ENCODE measurements around the gene PTPN1. TPM values are rescaled to one million over a fixed set of nuclear protein-coding genes. Genes with fewer than 3 reads are reported as not detected.

PTPN1 gene
- total and polyA plus RNA-seq, 2 experiments from 2014 or later: 16.9 to 26.4 TPM

GRCh38 chr20:50574586-50574985, 64.4 kb downstream of the PTPN1 start (continued):
- no peak for TF ChIP-seq EZH2 (IDR thresholded peaks at IDR 0.05; ENCODE audit: low read depth, unreplicated experiment)
- TF ChIP-seq NANOG (IDR thresholded peaks at IDR 0.05; ENCODE audit: borderline replicate concordance): no peak
- no peak for TF ChIP-seq ZNF114 (CRISPR knock-in tag; IDR thresholded peaks at IDR 0.05)
- no peak for TF ChIP-seq CREB1 (CRISPR knock-in tag; IDR thresholded peaks at IDR 0.05; ENCODE audit: low read depth)

- Mint-ChIP-seq H3K9me3 (no peaks in the 10 kb centered on the region), H3K27ac (no peak overlapping the region), H3K4me1 (no peaks in the 10 kb centered on the region), H3K27me3 (ENCODE audit: insufficient read depth, low read depth, poor library complexity) (no peaks in the 10 kb centered on the region), H3K36me3 (ENCODE audit: low read depth) (peaks cover 53% of the 10 kb centered on the region), H3K4me3 (no peak overlapping the region)
- H3K36me3 ChIP-seq (ENCODE audit: insufficient read depth): peaks cover 9% of the 10 kb centered on the region; the same call in 1 of the 2 replicates
- no peak overlapping the region for H2AFZ ChIP-seq
- H4K20me1 ChIP-seq (replicated peaks; ENCODE audit: insufficient read depth): peaks cover 10% of the 10 kb centered on the region
- no peak overlapping the region for H3K27ac ChIP-seq (ENCODE audit: low read depth)
- no peaks in the 10 kb centered on the region for H3K27me3 ChIP-seq (ENCODE audit: insufficient read depth)
- peak; percentile 80 for DNase-seq (ENCODE audit: low spot score)
- H3K4me2 ChIP-seq: no peak overlapping the region
- TF ChIP-seq POLR2AphosphoS5 (IDR thresholded peaks at IDR 0.05; ENCODE audit: low read depth) (no peak), EZH2phosphoT487 (IDR thresholded peaks at IDR 0.05; ENCODE audit: unreplicated experiment) (no peak), CREB1 (CRISPR knock-in tag; IDR thresholded peaks at IDR 0.05; ENCODE audit: low read depth) (no peak), STAT1 (IDR thresholded peaks at IDR 0.05; ENCODE audit: unreplicated experiment) (no peak), ZNF114 (CRISPR knock-in tag; IDR thresholded peaks at IDR 0.05) (no peak), CTCF (conservative IDR thresholded peaks at IDR 0.05; ENCODE audit: low read depth in 2 of 2) (peak; percentile 77 to 90), JUNB (IDR thresholded peaks at IDR 0.05; ENCODE audit: unreplicated experiment) (no peak)
- H3K79me2 ChIP-seq (replicated peaks; ENCODE audit: insufficient read depth): no peaks in the 10 kb centered on the region
- H3K4me3 ChIP-seq: no peak overlapping the region
- peak; percentile 96 for ATAC-seq
- no peaks in the 10 kb centered on the region for H3K9me2 ChIP-seq (ENCODE audit: insufficient read depth)
- H3K4me1 ChIP-seq (ENCODE audit: insufficient read depth): no peaks in the 10 kb centered on the region
- H3F3A ChIP-seq (replicated peaks; ENCODE audit: low read depth): 0 out of 2 replicates have a peak, but pooled peaks cover 4% of the 10 kb centered on the region
These were observed 65.9 kb downstream of the PTPN1 start for GRCh38 chr20:50575865-50576720.

GRCh38 chr20:50577175-50578018, 67.2 kb downstream of the PTPN1 start:
- Histone ChIP-seq H3K4me3 (no peak overlapping the region), H3K36me3 (ENCODE audit: insufficient read depth) (peaks cover 10% of the 10 kb centered on the region; the same call in 1 of the 2 replicates), H3K4me2 (no peak overlapping the region), H2AFZ (no peak overlapping the region), H3K9me2 (ENCODE audit: insufficient read depth) (no peaks in the 10 kb centered on the region), H3K4me1 (ENCODE audit: insufficient read depth) (no peaks in the 10 kb centered on the region), H3F3A (replicated peaks; ENCODE audit: low read depth) (0 out of 2 replicates have a peak, but pooled peaks cover 4% of the 10 kb centered on the region), H3K27ac (ENCODE audit: low read depth) (no peak overlapping the region), H3K79me2 (replicated peaks; ENCODE audit: insufficient read depth) (no peaks in the 10 kb centered on the region), H4K20me1 (replicated peaks; ENCODE audit: insufficient read depth) (peaks cover 6% of the 10 kb centered on the region; the same call in 1 of the 2 replicates), H3K27me3 (ENCODE audit: insufficient read depth) (no peaks in the 10 kb centered on the region)
- ATAC-seq (no peak), DNase-seq (ENCODE audit: low spot score) (no peak)
- no peak overlapping the region for H3K27ac Mint-ChIP-seq
- H3K4me3 Mint-ChIP-seq: no peak overlapping the region
- H3K36me3 Mint-ChIP-seq (ENCODE audit: low read depth): peaks cover 61% of the 10 kb centered on the region
- H3K27me3 Mint-ChIP-seq (ENCODE audit: insufficient read depth, low read depth, poor library complexity): no peaks in the 10 kb centered on the region
- peaks cover 2% of the 10 kb centered on the region; the same call in 1 of the 3 replicates for H3K4me1 Mint-ChIP-seq
- no peaks in the 10 kb centered on the region for H3K9me3 Mint-ChIP-seq
- no peak for TF ChIP-seq ZNF462 (CRISPR knock-in tag; IDR thresholded peaks at IDR 0.05)

Measured in GM23338 (cell line).